ENCODE measurements around the gene NAA60.

DNA sequence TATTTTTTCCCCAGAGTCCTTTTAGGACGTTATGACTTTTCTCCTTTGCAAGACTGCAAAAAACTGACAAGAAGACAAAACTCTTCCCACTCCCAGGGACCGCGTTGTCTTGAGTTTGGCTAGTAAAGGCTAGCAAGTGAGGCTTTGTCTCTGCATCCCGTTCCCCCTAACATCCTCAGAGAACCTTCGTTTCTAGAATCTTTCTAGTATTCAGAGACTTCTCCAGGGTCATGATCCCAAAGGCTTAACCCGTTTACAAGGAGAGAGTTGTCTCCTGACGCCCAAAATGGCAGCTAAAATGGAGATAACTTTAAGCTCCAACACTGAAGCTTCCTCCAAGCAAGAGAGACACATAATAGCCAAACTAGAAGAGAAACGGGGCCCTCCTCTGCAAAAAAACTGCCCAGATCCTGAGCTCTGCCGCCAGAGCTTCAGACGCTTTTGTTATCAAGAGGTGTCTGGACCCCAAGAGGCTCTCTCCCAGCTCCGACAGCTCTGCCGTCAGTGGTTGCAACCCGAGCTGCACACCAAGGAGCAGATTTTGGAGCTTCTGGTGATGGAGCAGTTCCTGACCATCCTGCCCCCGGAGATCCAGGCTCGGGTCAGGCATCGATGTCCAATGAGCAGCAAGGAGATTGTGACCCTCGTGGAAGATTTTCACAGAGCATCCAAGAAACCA, 41.6 kb upstream of the NAA60 start:
- TF ChIP-seq, protein P1, sequence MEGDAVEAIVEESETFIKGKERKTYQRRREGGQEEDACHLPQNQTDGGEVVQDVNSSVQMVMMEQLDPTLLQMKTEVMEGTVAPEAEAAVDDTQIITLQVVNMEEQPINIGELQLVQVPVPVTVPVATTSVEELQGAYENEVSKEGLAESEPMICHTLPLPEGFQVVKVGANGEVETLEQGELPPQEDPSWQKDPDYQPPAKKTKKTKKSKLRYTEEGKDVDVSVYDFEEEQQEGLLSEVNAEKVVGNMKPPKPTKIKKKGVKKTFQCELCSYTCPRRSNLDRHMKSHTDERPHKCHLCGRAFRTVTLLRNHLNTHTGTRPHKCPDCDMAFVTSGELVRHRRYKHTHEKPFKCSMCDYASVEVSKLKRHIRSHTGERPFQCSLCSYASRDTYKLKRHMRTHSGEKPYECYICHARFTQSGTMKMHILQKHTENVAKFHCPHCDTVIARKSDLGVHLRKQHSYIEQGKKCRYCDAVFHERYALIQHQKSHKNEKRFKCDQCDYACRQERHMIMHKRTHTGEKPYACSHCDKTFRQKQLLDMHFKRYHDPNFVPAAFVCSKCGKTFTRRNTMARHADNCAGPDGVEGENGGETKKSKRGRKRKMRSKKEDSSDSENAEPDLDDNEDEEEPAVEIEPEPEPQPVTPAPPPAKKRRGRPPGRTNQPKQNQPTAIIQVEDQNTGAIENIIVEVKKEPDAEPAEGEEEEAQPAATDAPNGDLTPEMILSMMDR (IDR thresholded peaks at IDR 0.05; ENCODE audit: low read length): no peak
- TF ChIP-seq EZH2 (IDR thresholded peaks at IDR 0.05; ENCODE audit: borderline replicate concordance, low read length): no peak

Measured in OCI-LY1 (cell line).